ENCODE measurements around the gene TCHP. TPM values are rescaled to one million over a fixed set of nuclear protein-coding genes. Genes with fewer than 3 reads are reported as not detected.

The TCHP gene
- total and polyA plus RNA-seq, 2 of the 13 experiments (the other 11 are each of a cell fraction or from before 2014, with no cell fraction given) = 6.7 to 12.2 TPM

GRCh38 chr12:109863847-109864712 lies 36.0 kb upstream of the TCHP start (continued):
- TF ChIP-seq ARID4A (CRISPR knock-in tag; IDR thresholded peaks at IDR 0.05; ENCODE audit: borderline replicate concordance) = peak; percentile 46; the same call in 1 of the 2 replicates
- TF ChIP-seq ZFP41 (CRISPR knock-in tag; IDR thresholded peaks at IDR 0.05; ENCODE audit: borderline replicate concordance) = 0 out of 2 replicates have a peak, but pooled peaks have one; percentile 59
- peak; percentile 35; the same call in 1 of the 2 replicates for TF ChIP-seq HMGXB3 (CRISPR knock-in tag; IDR thresholded peaks at IDR 0.05; ENCODE audit: borderline replicate concordance)
- TF ChIP-seq MXD4 (CRISPR knock-in tag; IDR thresholded peaks at IDR 0.05) = no peak; the same call in 1 of the 2 replicates
- no peak for TF ChIP-seq ZUFSP (CRISPR knock-in tag; IDR thresholded peaks at IDR 0.05; ENCODE audit: borderline replicate concordance)
- TF ChIP-seq CENPX (CRISPR knock-in tag; IDR thresholded peaks at IDR 0.05) = no peak
- TF ChIP-seq TFE3 (CRISPR knock-in tag; IDR thresholded peaks at IDR 0.05) = peak; percentile 26; the same call in 1 of the 2 replicates
- TF ChIP-seq ZNF616 (CRISPR knock-in tag; IDR thresholded peaks at IDR 0.05; ENCODE audit: low read depth) = no peak
- no peak for TF ChIP-seq ZNF816 (CRISPR knock-in tag; IDR thresholded peaks at IDR 0.05; ENCODE audit: borderline replicate concordance)
- TF ChIP-seq NR2F1 (CRISPR knock-in tag; IDR thresholded peaks at IDR 0.05) = peak; percentile 60 to 64; a peak in 2 of 4 replicates
- TF ChIP-seq LCORL (IDR thresholded peaks at IDR 0.05) = no peak
- peak; percentile 84; the same call in 1 of the 2 replicates for TF ChIP-seq LCORL (CRISPR knock-in tag; IDR thresholded peaks at IDR 0.05)
- peak; percentile 47; the same call in 1 of the 2 replicates for TF ChIP-seq MEIS2 (CRISPR knock-in tag; IDR thresholded peaks at IDR 0.05)
- TF ChIP-seq HMG20A (CRISPR knock-in tag; IDR thresholded peaks at IDR 0.05; ENCODE audit: borderline replicate concordance) = peak; percentile 87; the same call in 1 of the 2 replicates

Data from HepG2 (cell line).